Anterior cingulate cortex (tissue), 58 donors: Measurements from ENCODE around the gene UTP20.

Experiments used
- DNase-seq, 58 donors: peaks; one replicate each; lab custom pipeline; 2025; lab: John Stamatoyannopoulos, UW

UTP20 gene

DNA sequence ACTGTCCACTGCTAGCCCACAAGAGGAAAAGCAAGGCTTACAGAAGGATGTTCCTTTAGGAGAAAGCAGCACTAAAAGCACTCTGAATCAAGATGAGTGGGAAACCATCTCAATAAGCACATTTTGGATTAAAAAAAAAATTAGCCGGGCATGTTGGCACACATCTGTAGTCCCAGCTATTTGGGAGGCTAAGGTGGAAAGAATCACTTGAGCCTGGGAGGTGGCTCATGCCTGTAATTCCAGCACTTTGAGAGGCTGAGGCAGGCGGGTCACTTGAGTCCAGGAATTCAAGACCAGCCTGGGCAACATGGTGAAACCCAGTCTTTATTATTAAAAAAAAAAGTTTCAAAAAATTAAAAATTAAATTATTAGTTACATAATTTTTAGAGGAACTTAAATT lies 144.7 kb downstream of the UTP20 start:
- no peak for DNase-seq

DNA sequence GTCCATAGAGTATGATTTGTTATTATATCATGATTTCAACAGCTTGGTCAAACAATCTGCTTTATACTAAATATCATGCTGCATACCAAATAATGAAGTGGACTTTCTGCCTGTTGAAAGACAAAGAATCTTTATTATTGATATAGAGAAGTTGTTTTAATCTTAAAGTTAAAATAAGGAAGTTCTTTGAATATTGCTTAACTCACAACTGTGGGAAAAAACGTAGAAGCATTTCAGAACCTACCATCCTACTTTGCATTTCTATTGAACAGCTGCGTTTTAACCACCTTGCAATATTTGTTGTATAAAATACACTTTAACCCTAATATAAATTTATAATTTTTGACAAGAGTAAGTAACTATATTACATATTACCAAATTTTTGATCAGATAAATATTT lies 150.6 kb downstream of the UTP20 start:
- no peak for DNase-seq

DNA sequence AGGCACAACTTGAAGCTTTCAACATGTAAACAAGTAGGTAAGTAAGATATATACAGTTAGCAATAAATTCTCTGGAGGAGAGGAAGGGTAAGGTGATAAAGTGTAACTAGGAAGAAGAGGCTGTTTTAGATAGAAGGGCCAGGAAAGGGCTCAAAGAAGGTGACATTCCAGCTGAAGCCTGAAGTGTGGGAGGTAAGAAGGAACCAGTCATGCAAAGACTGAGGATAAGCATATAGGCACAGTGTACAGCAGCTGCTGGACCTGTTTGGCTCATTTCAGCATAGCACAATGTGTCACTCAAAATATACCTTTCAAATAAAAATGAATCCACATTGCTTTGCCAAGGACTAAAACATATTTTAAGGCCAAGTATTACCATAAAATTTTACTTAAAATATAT lies 156.2 kb downstream of the UTP20 start:
- DNase-seq = no peak
